ENCODE results near the gene CPNE2.

DNA sequence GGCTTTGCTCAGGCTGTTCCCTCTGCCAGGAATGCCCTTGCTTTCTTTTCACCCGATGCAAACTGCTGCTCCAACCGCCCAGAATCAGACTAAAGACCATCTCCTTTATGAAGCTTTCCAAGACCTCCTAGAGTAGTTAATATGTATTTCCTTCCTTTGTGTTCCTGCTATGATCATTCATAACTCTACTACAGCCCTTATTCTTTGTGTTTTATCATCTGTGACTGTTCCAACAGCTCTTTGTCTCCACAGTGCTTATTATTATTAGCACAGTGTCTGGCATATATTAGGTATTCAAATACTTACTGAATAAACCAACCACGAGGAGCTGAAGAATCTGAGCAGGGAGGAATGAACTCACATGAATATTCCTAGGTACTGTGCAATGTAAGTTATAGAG is 85.8 kb downstream of the CPNE2 start:
- TF ChIP-seq CTCF (conservative IDR thresholded peaks at IDR 0.05; ENCODE audit: low read depth, low read length) (no peak), EZH2phosphoT487 (IDR thresholded peaks at IDR 0.05; ENCODE audit: borderline replicate concordance, low read length) (no peak)
